Mononuclear cell (primary cell): ENCODE measurements around the gene MEGF9. TPM values are rescaled to one million over a fixed set of nuclear protein-coding genes. Genes with fewer than 3 reads are reported as not detected.

Experiments
- H3K27me3 ChIP-seq: 2 replicates; pipeline ENCODE4 v1.6.0; 2011; ENCODE audit warnings: low read length, control low read depth; ENCODE audit not compliant: insufficient read depth
- H3K4me1 ChIP-seq: 2 replicates; pipeline ENCODE4 v1.5.1; 2011; ENCODE audit warnings: mild to moderate bottlenecking, low read length, control low read depth; ENCODE audit not compliant: insufficient read depth
- H3K4me3 ChIP-seq: 2 replicates; pipeline ENCODE4 v1.5.1; 2011; ENCODE audit warnings: mild to moderate bottlenecking, low read length, moderate library complexity
- H3K9me3 ChIP-seq: 2 replicates; pipeline ENCODE4 v1.5.1; 2011; ENCODE audit warnings: low read depth, mild to moderate bottlenecking, control low read depth, low read length
- total RNA-seq: library from RNA; depleted of rRNA; stranded (reverse); fragments of >200 nt; gene quantifications from one replicate; pipeline ENCODE4 v1.2.3, GENCODE V29; 2012

The MEGF9 gene
- total RNA-seq, 1 donor = 13.4 TPM

- no peaks in the 10 kb centered on the region for H3K4me1 ChIP-seq
- no peaks in the 10 kb centered on the region for H3K27me3 ChIP-seq
- no peak overlapping the region for H3K4me3 ChIP-seq
- H3K9me3 ChIP-seq = no peaks in the 10 kb centered on the region
Measured at GRCh38 chr9:120572472-120572871, 141.8 kb downstream of the MEGF9 start.

GRCh38 chr9:120571443-120572257, 142.6 kb downstream of the MEGF9 start:
- Histone ChIP-seq H3K27me3 (no peaks in the 10 kb centered on the region), H3K9me3 (no peaks in the 10 kb centered on the region), H3K4me1 (no peaks in the 10 kb centered on the region), H3K4me3 (no peak overlapping the region)

- Histone ChIP-seq H3K4me1 (no peaks in the 10 kb centered on the region), H3K4me3 (no peak overlapping the region), H3K9me3 (no peaks in the 10 kb centered on the region), H3K27me3 (no peaks in the 10 kb centered on the region)
Measured at GRCh38 chr9:120570296-120570695, 144.0 kb downstream of the MEGF9 start.

GRCh38 chr9:120569556-120569955, 144.7 kb downstream of the MEGF9 start:
- Histone ChIP-seq H3K27me3 (no peaks in the 10 kb centered on the region), H3K4me1 (no peaks in the 10 kb centered on the region), H3K9me3 (no peaks in the 10 kb centered on the region)

GRCh38 chr9:120568816-120569215, 145.5 kb downstream of the MEGF9 start:
- no peak overlapping the region for H3K4me3 ChIP-seq
- H3K27me3 ChIP-seq = no peaks in the 10 kb centered on the region
- H3K9me3 ChIP-seq = no peaks in the 10 kb centered on the region
- no peaks in the 10 kb centered on the region for H3K4me1 ChIP-seq

More at GRCh38 chr9:120569556-120569955, 144.7 kb downstream of the MEGF9 start:
- H3K4me3 ChIP-seq = no peak overlapping the region

- Histone ChIP-seq H3K4me1 (no peaks in the 10 kb centered on the region), H3K9me3 (no peaks in the 10 kb centered on the region), H3K4me3 (no peak overlapping the region), H3K27me3 (no peaks in the 10 kb centered on the region)
Measured at GRCh38 chr9:120567874-120568273, 146.4 kb downstream of the MEGF9 start.

- Histone ChIP-seq H3K4me3 (no peak overlapping the region), H3K27me3 (no peaks in the 10 kb centered on the region), H3K4me1 (no peaks in the 10 kb centered on the region), H3K9me3 (no peaks in the 10 kb centered on the region)
Measured at GRCh38 chr9:120567081-120567480, 147.2 kb downstream of the MEGF9 start.

GRCh38 chr9:120564589-120564988, 149.7 kb downstream of the MEGF9 start:
- no peaks in the 10 kb centered on the region for H3K9me3 ChIP-seq
- no peaks in the 10 kb centered on the region for H3K27me3 ChIP-seq
- no peaks in the 10 kb centered on the region for H3K4me1 ChIP-seq
- no peak overlapping the region for H3K4me3 ChIP-seq

- Histone ChIP-seq H3K9me3 (no peaks in the 10 kb centered on the region), H3K4me1 (no peaks in the 10 kb centered on the region), H3K27me3 (no peaks in the 10 kb centered on the region), H3K4me3 (no peak overlapping the region)
Measured at GRCh38 chr9:120562861-120563443, 151.3 kb downstream of the MEGF9 start.

GRCh38 chr9:120561709-120562108, 152.6 kb downstream of the MEGF9 start:
- no peaks in the 10 kb centered on the region for H3K4me1 ChIP-seq
- H3K4me3 ChIP-seq = no peak overlapping the region

GRCh38 chr9:120559546-120559945, 154.7 kb downstream of the MEGF9 start:
- H3K27me3 ChIP-seq = no peaks in the 10 kb centered on the region
- no peak overlapping the region for H3K4me3 ChIP-seq
- H3K4me1 ChIP-seq = peaks cover 8% of the 10 kb centered on the region
- H3K9me3 ChIP-seq = no peaks in the 10 kb centered on the region

More at GRCh38 chr9:120561709-120562108, 152.6 kb downstream of the MEGF9 start:
- Histone ChIP-seq H3K9me3 (no peaks in the 10 kb centered on the region), H3K27me3 (no peaks in the 10 kb centered on the region)

GRCh38 chr9:120558454-120558853, 155.8 kb downstream of the MEGF9 start:
- Histone ChIP-seq H3K27me3 (no peaks in the 10 kb centered on the region), H3K4me3 (no peak overlapping the region), H3K9me3 (no peaks in the 10 kb centered on the region), H3K4me1 (peaks cover 8% of the 10 kb centered on the region)

- Histone ChIP-seq H3K9me3 (no peaks in the 10 kb centered on the region), H3K4me3 (no peak overlapping the region), H3K27me3 (no peaks in the 10 kb centered on the region), H3K4me1 (peaks cover 8% of the 10 kb centered on the region)
Measured at GRCh38 chr9:120557205-120557604, 157.1 kb downstream of the MEGF9 start.

GRCh38 chr9:120556775-120557174, 157.5 kb downstream of the MEGF9 start:
- no peaks in the 10 kb centered on the region for H3K27me3 ChIP-seq
- peaks cover 8% of the 10 kb centered on the region for H3K4me1 ChIP-seq
- no peaks in the 10 kb centered on the region for H3K9me3 ChIP-seq
- no peak overlapping the region for H3K4me3 ChIP-seq

- peaks cover 8% of the 10 kb centered on the region for H3K4me1 ChIP-seq
- H3K9me3 ChIP-seq = no peaks in the 10 kb centered on the region
- no peaks in the 10 kb centered on the region for H3K27me3 ChIP-seq
- H3K4me3 ChIP-seq = no peak overlapping the region
Measured at GRCh38 chr9:120555839-120556238, 158.4 kb downstream of the MEGF9 start.
